ENCODE results near the gene CHCHD6. TPM values are rescaled to one million over a fixed set of nuclear protein-coding genes. Genes with fewer than 3 reads are reported as not detected.

CHCHD6 gene
- polyA plus RNA-seq, 1 donor from 2014 or later, result 102 TPM

DNA sequence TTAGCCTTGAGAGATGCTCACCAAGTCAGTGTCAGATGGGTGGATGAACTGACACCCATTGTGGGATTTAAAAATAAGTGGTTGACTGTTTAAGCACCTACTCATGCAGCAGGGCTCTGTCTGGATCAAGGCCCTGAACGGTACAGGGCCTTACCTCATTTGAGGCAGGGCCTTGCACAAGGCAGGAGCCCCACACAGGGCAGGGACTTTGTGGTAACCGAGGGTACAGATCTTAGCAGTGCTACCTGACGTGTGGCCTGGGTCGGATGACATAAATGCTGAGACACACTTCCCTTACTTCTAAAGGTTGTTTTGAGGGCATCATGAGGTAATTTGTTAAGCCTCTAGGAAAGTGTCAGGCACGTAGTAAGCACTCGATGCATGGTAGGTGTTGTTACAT lies 219.4 kb downstream of the CHCHD6 start:
- Histone ChIP-seq H3F3A (ENCODE audit: insufficient read depth, low read length, poor library complexity, severe bottlenecking) (no peaks in the 10 kb centered on the region), H3K27ac (ENCODE audit: low read length) (no peak overlapping the region), H3K4me3 (ENCODE audit: low read length) (no peak overlapping the region), H3K9me2 (ENCODE audit: insufficient read depth, low read length) (no peaks in the 10 kb centered on the region), H3K79me2 (replicated peaks; ENCODE audit: insufficient read depth, low read length) (no peaks in the 10 kb centered on the region), H3K36me3 (ENCODE audit: insufficient read depth, low read length) (no peaks in the 10 kb centered on the region), H3K9ac (ENCODE audit: low read length) (no peak overlapping the region), H3K4me2 (ENCODE audit: low read length) (no peak overlapping the region), H4K20me1 (ENCODE audit: insufficient read depth) (no peaks in the 10 kb centered on the region), H2AFZ (ENCODE audit: low read depth, low read length) (no peak overlapping the region), H3K9me3 (ENCODE audit: low read length) (no peaks in the 10 kb centered on the region), H3K27me3 (ENCODE audit: insufficient read depth, low read depth, low read length) (no peaks in the 10 kb centered on the region)
- TF ChIP-seq, protein P1, sequence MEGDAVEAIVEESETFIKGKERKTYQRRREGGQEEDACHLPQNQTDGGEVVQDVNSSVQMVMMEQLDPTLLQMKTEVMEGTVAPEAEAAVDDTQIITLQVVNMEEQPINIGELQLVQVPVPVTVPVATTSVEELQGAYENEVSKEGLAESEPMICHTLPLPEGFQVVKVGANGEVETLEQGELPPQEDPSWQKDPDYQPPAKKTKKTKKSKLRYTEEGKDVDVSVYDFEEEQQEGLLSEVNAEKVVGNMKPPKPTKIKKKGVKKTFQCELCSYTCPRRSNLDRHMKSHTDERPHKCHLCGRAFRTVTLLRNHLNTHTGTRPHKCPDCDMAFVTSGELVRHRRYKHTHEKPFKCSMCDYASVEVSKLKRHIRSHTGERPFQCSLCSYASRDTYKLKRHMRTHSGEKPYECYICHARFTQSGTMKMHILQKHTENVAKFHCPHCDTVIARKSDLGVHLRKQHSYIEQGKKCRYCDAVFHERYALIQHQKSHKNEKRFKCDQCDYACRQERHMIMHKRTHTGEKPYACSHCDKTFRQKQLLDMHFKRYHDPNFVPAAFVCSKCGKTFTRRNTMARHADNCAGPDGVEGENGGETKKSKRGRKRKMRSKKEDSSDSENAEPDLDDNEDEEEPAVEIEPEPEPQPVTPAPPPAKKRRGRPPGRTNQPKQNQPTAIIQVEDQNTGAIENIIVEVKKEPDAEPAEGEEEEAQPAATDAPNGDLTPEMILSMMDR (IDR thresholded peaks at IDR 0.05; ENCODE audit: poor library complexity, severe bottlenecking), result no peak
- TF ChIP-seq MXI1 (conservative IDR thresholded peaks at IDR 0.05; ENCODE audit: poor library complexity, severe bottlenecking) (no peak), EP300 (conservative IDR thresholded peaks at IDR 0.05; ENCODE audit: poor library complexity, severe bottlenecking) (no peak), RAD21 (conservative IDR thresholded peaks at IDR 0.05) (no peak), EZH2 (IDR thresholded peaks at IDR 0.05; ENCODE audit: borderline replicate concordance, insufficient read depth, low read length, poor library complexity, severe bottlenecking) (no peak), POLR2AphosphoS5 (IDR thresholded peaks at IDR 0.05) (no peak)
- TF ChIP-seq, protein P2, sequence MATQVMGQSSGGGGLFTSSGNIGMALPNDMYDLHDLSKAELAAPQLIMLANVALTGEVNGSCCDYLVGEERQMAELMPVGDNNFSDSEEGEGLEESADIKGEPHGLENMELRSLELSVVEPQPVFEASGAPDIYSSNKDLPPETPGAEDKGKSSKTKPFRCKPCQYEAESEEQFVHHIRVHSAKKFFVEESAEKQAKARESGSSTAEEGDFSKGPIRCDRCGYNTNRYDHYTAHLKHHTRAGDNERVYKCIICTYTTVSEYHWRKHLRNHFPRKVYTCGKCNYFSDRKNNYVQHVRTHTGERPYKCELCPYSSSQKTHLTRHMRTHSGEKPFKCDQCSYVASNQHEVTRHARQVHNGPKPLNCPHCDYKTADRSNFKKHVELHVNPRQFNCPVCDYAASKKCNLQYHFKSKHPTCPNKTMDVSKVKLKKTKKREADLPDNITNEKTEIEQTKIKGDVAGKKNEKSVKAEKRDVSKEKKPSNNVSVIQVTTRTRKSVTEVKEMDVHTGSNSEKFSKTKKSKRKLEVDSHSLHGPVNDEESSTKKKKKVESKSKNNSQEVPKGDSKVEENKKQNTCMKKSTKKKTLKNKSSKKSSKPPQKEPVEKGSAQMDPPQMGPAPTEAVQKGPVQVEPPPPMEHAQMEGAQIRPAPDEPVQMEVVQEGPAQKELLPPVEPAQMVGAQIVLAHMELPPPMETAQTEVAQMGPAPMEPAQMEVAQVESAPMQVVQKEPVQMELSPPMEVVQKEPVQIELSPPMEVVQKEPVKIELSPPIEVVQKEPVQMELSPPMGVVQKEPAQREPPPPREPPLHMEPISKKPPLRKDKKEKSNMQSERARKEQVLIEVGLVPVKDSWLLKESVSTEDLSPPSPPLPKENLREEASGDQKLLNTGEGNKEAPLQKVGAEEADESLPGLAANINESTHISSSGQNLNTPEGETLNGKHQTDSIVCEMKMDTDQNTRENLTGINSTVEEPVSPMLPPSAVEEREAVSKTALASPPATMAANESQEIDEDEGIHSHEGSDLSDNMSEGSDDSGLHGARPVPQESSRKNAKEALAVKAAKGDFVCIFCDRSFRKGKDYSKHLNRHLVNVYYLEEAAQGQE (IDR thresholded peaks at IDR 0.05; ENCODE audit: borderline replicate concordance), result no peak

DNA sequence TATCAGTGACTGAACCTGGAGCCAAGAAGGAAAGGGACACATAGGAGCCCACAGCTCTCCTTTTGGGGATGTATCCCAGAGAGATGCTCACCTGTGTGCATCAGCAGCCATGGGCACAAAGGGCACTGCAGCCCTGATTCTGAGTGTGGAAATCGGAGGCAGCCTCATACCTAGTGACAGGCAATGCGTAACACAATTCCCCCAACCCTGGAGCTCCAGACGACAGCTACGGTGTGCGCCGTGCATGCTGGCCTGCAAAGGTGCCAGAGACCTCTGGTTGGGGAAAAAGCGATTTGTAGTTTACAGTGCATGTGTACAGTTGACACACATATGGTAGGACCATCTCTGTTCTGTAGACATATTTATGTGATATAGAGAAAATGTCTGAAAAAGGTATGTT lies 219.9 kb downstream of the CHCHD6 start:
- Histone ChIP-seq H3K9me2 (ENCODE audit: insufficient read depth, low read length) (no peaks in the 10 kb centered on the region), H3K36me3 (ENCODE audit: insufficient read depth, low read length) (no peaks in the 10 kb centered on the region), H3K27ac (ENCODE audit: low read length) (no peak overlapping the region), H4K20me1 (ENCODE audit: insufficient read depth) (no peaks in the 10 kb centered on the region), H3K79me2 (replicated peaks; ENCODE audit: insufficient read depth, low read length) (no peaks in the 10 kb centered on the region), H3K9me3 (ENCODE audit: low read length) (no peaks in the 10 kb centered on the region), H2AFZ (ENCODE audit: low read depth, low read length) (no peak overlapping the region), H3K27me3 (ENCODE audit: insufficient read depth, low read depth, low read length) (no peaks in the 10 kb centered on the region), H3K4me3 (ENCODE audit: low read length) (no peak overlapping the region), H3F3A (ENCODE audit: insufficient read depth, low read length, poor library complexity, severe bottlenecking) (no peaks in the 10 kb centered on the region), H3K9ac (ENCODE audit: low read length) (no peak overlapping the region), H3K4me2 (ENCODE audit: low read length) (no peak overlapping the region)
- TF ChIP-seq RAD21 (conservative IDR thresholded peaks at IDR 0.05), result no peak
- no peak for TF ChIP-seq SMC3 (conservative IDR thresholded peaks at IDR 0.05; ENCODE audit: poor library complexity)
- TF ChIP-seq TAF1 (IDR thresholded peaks at IDR 0.05; ENCODE audit: low read depth), result no peak
- TF ChIP-seq, protein P2 (IDR thresholded peaks at IDR 0.05; ENCODE audit: borderline replicate concordance), result no peak

Measured in neural cell (in vitro differentiated cells).